ENCODE data around the gene ZNF407.

The ZNF407 gene

DNA sequence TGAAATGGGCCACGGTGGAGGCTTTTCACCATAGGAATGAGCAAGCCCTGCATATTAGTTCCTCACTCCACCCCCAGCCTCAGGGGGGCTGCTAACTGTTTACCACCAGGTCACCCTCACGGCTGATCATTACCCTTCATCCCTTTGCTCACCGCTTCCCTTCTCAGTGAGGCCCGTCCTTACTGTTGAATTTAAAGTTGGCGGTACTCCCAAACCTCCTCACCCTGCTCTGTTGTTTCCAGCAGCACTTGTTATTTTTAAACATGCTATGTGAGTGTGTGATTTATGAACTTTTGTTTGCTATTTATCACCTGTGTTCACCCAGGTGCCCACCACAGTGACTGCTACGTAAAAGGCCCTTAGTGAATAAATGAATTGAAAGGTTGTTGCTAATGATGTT lies 243.6 kb downstream of the ZNF407 start:
- TF ChIP-seq, protein P1, sequence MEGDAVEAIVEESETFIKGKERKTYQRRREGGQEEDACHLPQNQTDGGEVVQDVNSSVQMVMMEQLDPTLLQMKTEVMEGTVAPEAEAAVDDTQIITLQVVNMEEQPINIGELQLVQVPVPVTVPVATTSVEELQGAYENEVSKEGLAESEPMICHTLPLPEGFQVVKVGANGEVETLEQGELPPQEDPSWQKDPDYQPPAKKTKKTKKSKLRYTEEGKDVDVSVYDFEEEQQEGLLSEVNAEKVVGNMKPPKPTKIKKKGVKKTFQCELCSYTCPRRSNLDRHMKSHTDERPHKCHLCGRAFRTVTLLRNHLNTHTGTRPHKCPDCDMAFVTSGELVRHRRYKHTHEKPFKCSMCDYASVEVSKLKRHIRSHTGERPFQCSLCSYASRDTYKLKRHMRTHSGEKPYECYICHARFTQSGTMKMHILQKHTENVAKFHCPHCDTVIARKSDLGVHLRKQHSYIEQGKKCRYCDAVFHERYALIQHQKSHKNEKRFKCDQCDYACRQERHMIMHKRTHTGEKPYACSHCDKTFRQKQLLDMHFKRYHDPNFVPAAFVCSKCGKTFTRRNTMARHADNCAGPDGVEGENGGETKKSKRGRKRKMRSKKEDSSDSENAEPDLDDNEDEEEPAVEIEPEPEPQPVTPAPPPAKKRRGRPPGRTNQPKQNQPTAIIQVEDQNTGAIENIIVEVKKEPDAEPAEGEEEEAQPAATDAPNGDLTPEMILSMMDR (IDR thresholded peaks at IDR 0.05; ENCODE audit: control insufficient read depth, insufficient read depth, low read depth, low read length, missing control alignments) = no peak
- no peak overlapping the region for H3K4me3 ChIP-seq (ENCODE audit: control insufficient read depth, low read depth, low read length)
- no peak for DNase-seq (ENCODE audit: low read depth)

DNA sequence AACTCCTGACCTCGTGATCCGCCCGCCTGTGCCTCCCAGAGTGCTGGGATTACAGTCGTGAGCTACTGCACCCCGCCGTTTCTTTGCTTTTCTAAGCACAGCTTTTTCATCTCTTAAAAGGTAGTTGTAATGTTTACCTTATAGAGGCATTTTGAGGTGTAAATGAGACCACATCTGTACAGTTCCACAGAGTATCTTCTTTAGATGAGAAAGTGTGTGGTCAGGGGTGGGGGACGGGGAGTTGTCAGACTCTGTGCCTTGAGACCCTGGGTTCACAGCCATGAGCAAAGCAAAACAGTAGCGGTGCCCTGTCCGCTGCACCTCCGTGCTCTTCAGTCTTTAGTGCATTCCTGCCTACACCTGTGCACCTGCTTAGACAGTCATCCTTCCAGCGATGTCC lies 251.6 kb downstream of the ZNF407 start:
- TF ChIP-seq, protein P1 (IDR thresholded peaks at IDR 0.05; ENCODE audit: control insufficient read depth, insufficient read depth, low read depth, low read length, missing control alignments) = no peak
- H3K4me3 ChIP-seq (ENCODE audit: control insufficient read depth, low read depth, low read length) = no peak overlapping the region
- no peak for DNase-seq (ENCODE audit: low read depth)

DNA sequence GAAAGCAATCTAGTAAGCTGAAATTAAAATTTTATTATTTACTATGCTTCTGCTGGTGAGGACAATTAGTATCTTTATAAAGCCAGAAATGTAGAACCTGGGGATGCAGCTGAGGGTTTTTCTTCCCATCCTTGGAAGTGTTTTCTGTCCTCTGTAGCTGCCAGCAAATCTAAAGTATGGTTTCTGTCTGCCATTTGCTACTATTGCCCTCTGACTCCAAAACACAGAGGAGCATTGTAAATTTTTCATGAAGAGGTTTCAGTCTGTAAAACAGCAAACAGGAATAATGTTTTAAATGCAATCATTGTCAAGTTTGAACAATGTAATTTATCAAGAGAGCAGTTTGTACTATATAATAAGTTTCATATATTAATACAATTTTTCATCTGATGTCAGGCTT lies 258.8 kb downstream of the ZNF407 start:
- DNase-seq (ENCODE audit: low read depth) = no peak
- TF ChIP-seq, protein P1 (IDR thresholded peaks at IDR 0.05; ENCODE audit: control insufficient read depth, insufficient read depth, low read depth, low read length, missing control alignments) = no peak
- H3K4me3 ChIP-seq (ENCODE audit: control insufficient read depth, low read depth, low read length) = no peak overlapping the region

DNA sequence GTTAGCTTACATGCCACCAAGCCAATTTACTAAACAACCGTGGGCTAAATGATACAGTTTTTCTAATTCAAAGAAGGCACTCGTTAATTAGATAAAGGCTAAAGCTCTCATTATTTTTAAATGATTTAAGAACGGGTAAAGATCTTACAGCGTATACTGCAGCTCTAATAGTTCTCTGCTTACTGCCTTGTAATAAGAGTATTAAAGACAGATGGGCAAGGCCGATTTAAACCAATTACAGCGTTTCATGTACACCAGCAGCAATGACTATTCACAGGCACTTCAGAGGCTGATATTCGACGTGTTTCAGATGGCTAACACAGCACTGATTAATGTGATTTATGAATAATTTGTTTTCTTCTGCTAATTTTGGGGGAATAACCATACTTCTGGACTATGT lies 259.3 kb downstream of the ZNF407 start:
- no peak for DNase-seq (ENCODE audit: low read depth)
- H3K4me3 ChIP-seq (ENCODE audit: control insufficient read depth, low read depth, low read length) = no peak overlapping the region
- TF ChIP-seq, protein P1 (IDR thresholded peaks at IDR 0.05; ENCODE audit: control insufficient read depth, insufficient read depth, low read depth, low read length, missing control alignments) = no peak

DNA sequence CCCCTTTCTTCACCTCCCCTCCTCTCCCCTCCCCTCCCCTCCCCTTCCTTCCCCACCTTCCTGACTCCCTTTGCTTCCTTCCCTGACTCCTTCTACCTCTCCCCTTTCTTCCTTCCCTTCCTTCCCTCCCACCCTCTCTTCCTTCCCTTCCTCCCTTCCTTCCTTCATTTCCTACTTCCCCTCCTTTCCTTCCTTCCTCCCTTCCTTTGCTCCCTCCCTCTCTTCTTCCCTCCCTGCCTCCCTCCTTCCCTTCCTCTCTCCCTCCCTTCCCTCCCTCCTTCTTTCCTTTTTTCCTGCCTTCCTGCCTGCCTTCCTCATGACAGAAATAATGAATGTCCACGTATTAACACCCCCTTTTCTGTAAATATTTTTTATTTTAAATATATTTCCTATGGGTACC lies 260.2 kb downstream of the ZNF407 start:
- no peak overlapping the region for H3K4me3 ChIP-seq (ENCODE audit: control insufficient read depth, low read depth, low read length)
- TF ChIP-seq, protein P1 (IDR thresholded peaks at IDR 0.05; ENCODE audit: control insufficient read depth, insufficient read depth, low read depth, low read length, missing control alignments) = no peak
- DNase-seq (ENCODE audit: low read depth) = no peak

DNA sequence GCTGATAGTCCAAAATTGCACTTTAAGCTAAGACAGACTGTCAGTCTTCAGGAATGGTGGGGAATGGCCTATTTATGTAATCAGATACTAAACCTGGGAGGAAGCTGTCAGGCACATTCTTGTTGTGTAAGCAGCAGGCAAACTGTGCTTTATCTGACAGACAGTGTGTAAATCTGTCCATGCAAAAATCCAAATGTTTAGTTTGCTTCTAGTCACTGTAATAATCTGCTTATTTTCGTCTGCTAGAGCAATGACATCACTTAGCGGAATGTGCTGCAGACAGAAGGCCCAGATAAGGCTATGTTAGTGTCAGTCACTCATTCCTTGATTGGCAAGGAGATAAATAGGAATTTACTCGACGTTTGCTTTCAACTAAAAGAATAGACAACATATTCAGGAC lies 263.5 kb downstream of the ZNF407 start:
- no peak overlapping the region for H3K4me3 ChIP-seq (ENCODE audit: control insufficient read depth, low read depth, low read length)
- TF ChIP-seq, protein P1 (IDR thresholded peaks at IDR 0.05; ENCODE audit: control insufficient read depth, insufficient read depth, low read depth, low read length, missing control alignments) = no peak
- DNase-seq (ENCODE audit: low read depth) = no peak

DNA sequence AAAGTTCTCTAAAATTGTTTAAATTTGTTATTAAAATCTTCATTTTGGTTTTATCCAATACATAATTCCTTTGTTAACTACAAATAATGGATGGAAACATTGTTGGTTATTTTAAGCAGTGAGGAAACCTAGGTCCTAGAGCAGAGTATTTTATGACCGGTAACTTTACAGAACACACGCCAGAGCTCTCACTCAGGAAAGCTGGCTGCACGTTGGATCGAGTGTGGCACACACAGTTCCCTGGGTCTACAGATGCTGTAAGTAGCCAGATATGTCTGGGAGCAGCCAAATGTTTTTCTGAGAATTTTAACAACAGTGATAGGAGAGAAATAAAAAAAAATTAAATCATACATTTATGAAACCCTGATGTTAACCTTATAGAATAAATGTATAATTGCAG lies 264.4 kb downstream of the ZNF407 start:
- DNase-seq (ENCODE audit: low read depth) = no peak
- H3K4me3 ChIP-seq (ENCODE audit: control insufficient read depth, low read depth, low read length) = no peak overlapping the region

More for the DNA sequence above, 264.4 kb downstream of the ZNF407 start:
- TF ChIP-seq, protein P1 (IDR thresholded peaks at IDR 0.05; ENCODE audit: control insufficient read depth, insufficient read depth, low read depth, low read length, missing control alignments) = no peak
